Lung (tissue), 12 donors: ENCODE results near the gene GATAD2A. TPM values are rescaled to one million over a fixed set of nuclear protein-coding genes. Genes with fewer than 3 reads are reported as not detected.
A peak's percentile ranks its signal among the peaks of the same experiment; 100 is the strongest.

Experiments used
- ATAC-seq: fragments of 200-7000 bp; cut with Tn5 transposase; one replicate; pipeline ENCODE4 v1.9.1; 2020; ENCODE audit warnings: moderate number of reproducible peaks; ENCODE audit not compliant: insufficient read depth, low FRiP score
- DNase-seq, 3 donors: peaks; one replicate each; pipeline ENCODE4 v3.0.0-alpha.2; 2013 to 2017
- H3K27ac ChIP-seq, 2 donors: one replicate each; pipeline ENCODE4 v1.5.1; 2013; ENCODE audit warnings: mild to moderate bottlenecking in 2 of 2, moderate library complexity in 2 of 2, control low read depth in 1 of 2, inconsistent platforms in 1 of 2, low read depth in 1 of 2, low read length in 1 of 2
- H3K27me3 ChIP-seq, 3 donors: one replicate each; pipeline ENCODE4 v1.5.1; 2013; ENCODE audit warnings: low read length in 2 of 3; ENCODE audit not compliant: control insufficient read depth in 3 of 3, insufficient read depth in 3 of 3
- H3K36me3 ChIP-seq, 4 donors: one replicate each; pipeline ENCODE4 v1.5.1; 2013; ENCODE audit warnings: low read length in 4 of 4, mild to moderate bottlenecking in 1 of 4, moderate library complexity in 1 of 4; ENCODE audit not compliant: control insufficient read depth in 4 of 4, insufficient read depth in 4 of 4
- H3K4me1 ChIP-seq, 5 donors: one replicate each; pipeline ENCODE4 v1.5.1; 2013; ENCODE audit warnings: low read length in 5 of 5, mild to moderate bottlenecking in 2 of 5, moderate library complexity in 1 of 5; ENCODE audit not compliant: control insufficient read depth in 5 of 5, insufficient read depth in 5 of 5
- H3K4me3 ChIP-seq: one replicate; pipeline ENCODE4 v1.5.1; 2013; ENCODE audit warnings: mild to moderate bottlenecking, control low read depth, moderate library complexity
- H3K9ac ChIP-seq, 2 donors: one replicate each; pipeline ENCODE4 v1.5.1; 2013; ENCODE audit warnings: low read length in 2 of 2, control low read depth in 1 of 2; ENCODE audit not compliant: insufficient read depth in 1 of 2
- H3K9me3 ChIP-seq, 4 donors: one replicate each; pipeline ENCODE4 v1.5.1; 2013; ENCODE audit warnings: low read length in 3 of 4, mild to moderate bottlenecking in 1 of 4, moderate library complexity in 1 of 4; ENCODE audit not compliant: control insufficient read depth in 4 of 4, insufficient read depth in 3 of 4
- WGBS, 2 donors: extraction: QIAGEN DNeasy Blood & Tissue Kit; methylation state at CpG; one replicate each; pipeline ENCODE4 v1.1.7; 2013; 5-methylcytosine and 5-hydroxymethylcytosine counted together
- polyA plus RNA-seq, 2 donors: library from polyadenylated mRNA; stranded (reverse); fragments of 200-250 nt; gene quantifications; one replicate each; pipeline ENCODE4 v1.2.1, GENCODE V29; 2013
- total RNA-seq, 2 donors: library from RNA; depleted of rRNA in 1 of 2; stranded (reverse); fragments of >200 nt in 1 of 2; gene quantifications; one replicate each; pipeline ENCODE4 v1.2.1, GENCODE V29; 2014 to 2021
- TF ChIP-seq, protein P1 (sequence below): IDR thresholded peaks from 2 replicates; pipeline ENCODE4 v1.5.1; 2012; ENCODE audit warnings: mild to moderate bottlenecking; ENCODE audit errors: control extremely low read depth, extremely low read depth
- donor health status: control.
- donor health status: control.
- donor health status: Bipolar disorder and iron deficiency.
- donor health status: healthy.
- donor health status: DM: yes; HTN: yes; CAD: no.

Gene GATAD2A
- total and polyA plus RNA-seq, 4 donors = 30.6 to 93.7 (median 37.4) TPM

DNA sequence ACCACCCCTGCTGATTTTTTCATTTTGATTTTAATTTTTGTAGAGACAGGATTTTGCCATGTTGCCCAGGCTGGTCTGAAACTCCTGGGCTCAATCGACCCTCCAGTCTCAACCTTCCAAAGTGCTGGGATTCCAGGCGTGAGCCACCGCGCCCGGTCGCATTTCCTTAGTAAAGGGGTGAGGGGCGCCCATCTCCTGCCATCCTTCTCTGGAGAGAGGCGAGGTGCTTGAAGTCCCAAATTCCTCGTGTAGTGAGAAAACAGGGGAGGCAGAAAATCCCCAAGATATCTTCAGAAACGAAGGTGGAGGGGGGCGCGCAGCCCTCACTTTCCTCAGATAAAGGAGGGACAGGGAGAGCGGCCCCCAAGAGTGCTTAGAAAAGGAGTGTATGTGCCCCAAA lies 21.0 kb upstream of the GATAD2A start:
- Histone ChIP-seq H3K36me3 (no peaks in the 10 kb centered on the region), H3K4me3 (no peak overlapping the region), H3K27me3 (no peaks in the 10 kb centered on the region), H3K9me3 (no peaks in the 10 kb centered on the region), H3K27ac (peak overlapping the region in 1 of 2 donors; percentile 81), H3K4me1 (peaks cover 7 to 26% (median 11%) of the 10 kb centered on the region in 5 donors), H3K9ac (no peak overlapping the region)
- DNase-seq = no peak
- TF ChIP-seq, protein P1, sequence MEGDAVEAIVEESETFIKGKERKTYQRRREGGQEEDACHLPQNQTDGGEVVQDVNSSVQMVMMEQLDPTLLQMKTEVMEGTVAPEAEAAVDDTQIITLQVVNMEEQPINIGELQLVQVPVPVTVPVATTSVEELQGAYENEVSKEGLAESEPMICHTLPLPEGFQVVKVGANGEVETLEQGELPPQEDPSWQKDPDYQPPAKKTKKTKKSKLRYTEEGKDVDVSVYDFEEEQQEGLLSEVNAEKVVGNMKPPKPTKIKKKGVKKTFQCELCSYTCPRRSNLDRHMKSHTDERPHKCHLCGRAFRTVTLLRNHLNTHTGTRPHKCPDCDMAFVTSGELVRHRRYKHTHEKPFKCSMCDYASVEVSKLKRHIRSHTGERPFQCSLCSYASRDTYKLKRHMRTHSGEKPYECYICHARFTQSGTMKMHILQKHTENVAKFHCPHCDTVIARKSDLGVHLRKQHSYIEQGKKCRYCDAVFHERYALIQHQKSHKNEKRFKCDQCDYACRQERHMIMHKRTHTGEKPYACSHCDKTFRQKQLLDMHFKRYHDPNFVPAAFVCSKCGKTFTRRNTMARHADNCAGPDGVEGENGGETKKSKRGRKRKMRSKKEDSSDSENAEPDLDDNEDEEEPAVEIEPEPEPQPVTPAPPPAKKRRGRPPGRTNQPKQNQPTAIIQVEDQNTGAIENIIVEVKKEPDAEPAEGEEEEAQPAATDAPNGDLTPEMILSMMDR = no peak
- ATAC-seq = no peak
- 60 to 80% methylated on average over 13 of the region's 13 CpGs for WGBS, 2 donors

DNA sequence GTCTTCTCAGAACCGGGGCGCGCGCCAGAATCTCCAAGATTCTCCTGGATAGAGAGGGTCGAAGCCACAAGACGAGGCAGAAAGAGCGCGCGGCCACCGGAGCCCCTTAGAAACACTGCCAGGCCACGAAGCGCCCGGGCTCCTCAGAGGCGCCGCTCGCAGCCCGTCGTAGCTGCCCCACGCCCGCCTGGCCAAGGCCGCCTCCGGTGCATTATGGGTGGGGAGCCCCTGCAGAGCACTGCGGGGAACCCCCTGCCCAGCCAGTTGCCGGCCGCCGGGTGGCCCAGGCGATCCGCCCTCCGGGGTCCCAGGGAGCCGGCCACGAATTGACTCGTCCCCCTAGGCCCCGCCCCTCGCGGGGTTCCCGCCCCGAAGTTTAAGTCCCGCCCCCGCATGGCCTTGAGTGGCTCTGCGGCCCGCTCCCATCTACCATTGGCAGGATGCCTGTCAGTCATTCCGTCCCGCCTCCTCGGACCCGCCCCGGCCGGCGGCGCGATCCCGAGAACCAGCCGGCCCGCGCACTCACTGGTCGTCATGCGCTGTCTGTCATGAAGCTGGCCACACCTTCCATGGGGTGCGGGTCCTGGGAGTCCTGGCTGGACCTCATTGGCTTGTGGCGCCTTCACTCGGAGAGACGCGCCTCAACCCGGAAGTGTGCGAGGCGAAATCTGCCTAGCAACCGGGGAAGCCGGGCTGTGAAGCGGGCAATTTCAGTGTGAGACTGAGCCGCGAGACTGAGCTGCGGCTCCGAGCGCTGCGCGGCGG lies 20.2 kb upstream of the GATAD2A start:
- H3K27me3 ChIP-seq = no peaks in the 10 kb centered on the region
- TF ChIP-seq, protein P1 = no peak
- no peaks in the 10 kb centered on the region for H3K9me3 ChIP-seq
- H3K4me3 ChIP-seq = peak overlapping the region; percentile 92
- ATAC-seq (peak; percentile 98), DNase-seq (peak; percentile 100)
- peak overlapping the region in 1 of 2 donors; percentile 17 for H3K9ac ChIP-seq
- H3K4me1 ChIP-seq = peaks cover 7 to 30% (median 14%) of the 10 kb centered on the region in 5 donors
- H3K27ac ChIP-seq = peak overlapping the region; percentile 91 to 95
- 1 to 2% methylated on average over 60 to 75 of the region's 75 CpGs for WGBS, 2 donors
- H3K36me3 ChIP-seq = peaks cover 0 to 1% (median 0%) of the 10 kb centered on the region in 4 donors

DNA sequence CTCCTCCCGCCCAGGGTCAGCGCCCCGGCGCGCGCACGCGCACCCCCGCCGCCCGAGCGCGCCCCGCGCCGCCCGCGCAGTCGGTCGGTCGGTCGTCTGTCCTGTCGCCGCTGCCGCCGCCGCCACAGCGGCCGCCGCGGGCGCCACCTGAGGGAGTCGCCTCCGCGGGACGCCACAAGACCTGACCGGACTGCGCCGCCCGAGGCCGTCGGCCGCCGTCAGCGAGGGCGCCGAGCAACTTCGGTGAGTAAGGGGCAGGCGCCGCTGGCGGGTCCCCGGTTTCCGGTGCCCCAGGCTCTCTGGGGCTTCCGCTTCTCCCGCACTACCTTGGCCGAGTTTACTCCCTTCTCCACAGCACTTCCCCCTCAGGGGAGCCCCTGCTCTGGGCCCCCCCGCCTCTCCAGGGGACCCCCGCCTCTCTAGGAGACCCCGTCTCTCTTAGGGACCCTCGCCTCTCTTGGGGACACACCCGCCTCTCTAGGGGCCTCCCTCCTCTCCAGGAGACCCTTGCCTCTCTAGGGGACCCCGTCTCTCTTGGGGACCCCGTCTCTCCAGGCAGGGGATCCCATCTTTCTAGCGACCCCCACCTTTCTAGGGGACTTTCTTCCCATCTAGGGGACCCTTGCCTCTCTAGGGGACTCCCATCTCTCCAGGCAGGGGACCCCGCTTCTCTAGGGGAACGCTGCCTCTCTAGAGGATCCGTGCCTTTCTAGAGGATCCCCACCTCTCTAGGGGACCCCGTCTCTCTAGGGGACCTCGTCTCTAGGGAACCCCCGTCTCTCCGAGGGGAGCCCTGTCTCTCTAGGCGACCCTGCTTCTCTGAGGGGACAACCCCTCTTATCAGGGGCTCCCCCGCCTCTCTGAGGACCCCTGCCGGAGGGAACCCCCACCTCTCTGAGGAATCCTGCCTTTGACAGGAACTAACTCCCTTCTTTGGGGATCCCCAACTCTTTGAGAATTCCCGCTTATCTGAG lies 19.3 kb upstream of the GATAD2A start:
- WGBS, 2 donors = 0 to 1% methylated on average over 63 to 75 of the region's 75 CpGs
- peak overlapping the region; percentile 55 to 72 for H3K9ac ChIP-seq
- H3K9me3 ChIP-seq = no peaks in the 10 kb centered on the region
- no peaks in the 10 kb centered on the region for H3K27me3 ChIP-seq
- H3K4me3 ChIP-seq = peak overlapping the region; percentile 92
- TF ChIP-seq, protein P1 = no peak
- peak overlapping the region; percentile 91 to 95 for H3K27ac ChIP-seq
- ATAC-seq (no peak), DNase-seq (peak in 1 of 3 donors; percentile 47)
- H3K36me3 ChIP-seq = peaks cover 0 to 1% (median 0%) of the 10 kb centered on the region in 4 donors
- H3K4me1 ChIP-seq = peaks cover 7 to 32% (median 11%) of the 10 kb centered on the region in 5 donors
